ENCODE results near the gene GRPEL1. TPM values are rescaled to one million over a fixed set of nuclear protein-coding genes. Genes with fewer than 3 reads are reported as not detected.
A peak's percentile ranks its signal among the peaks of the same experiment; 100 is the strongest.

Gene GRPEL1
- total and polyA plus RNA-seq, 11 donors: 38.6 to 70.8 (median 55.4) TPM

DNA sequence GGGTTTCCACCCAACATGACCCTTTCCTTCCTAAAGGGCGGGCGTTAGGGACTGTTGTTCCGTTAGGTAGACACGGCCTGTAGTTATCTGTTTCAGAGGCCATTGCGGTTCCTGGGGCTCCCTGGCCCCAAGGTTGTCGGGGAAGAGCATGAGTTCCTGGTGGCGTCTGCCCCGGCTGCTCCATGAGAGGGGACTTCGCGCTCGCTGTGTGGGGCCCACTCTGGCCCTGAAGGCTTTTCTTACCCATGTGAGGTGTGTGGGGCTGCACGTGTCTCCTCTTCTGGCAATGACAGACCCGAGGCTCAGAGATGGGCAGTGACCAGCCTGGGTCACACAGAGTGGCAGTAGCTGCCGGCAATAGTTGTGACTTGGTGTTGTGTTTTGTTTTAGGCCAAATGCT is 15.6 kb downstream of the GRPEL1 start:
- H3K36me3 ChIP-seq: peaks cover 0 to 52% (median 34%) of the 10 kb centered on the region in 9 donors
- H3K4me1 ChIP-seq: peaks cover 0 to 52% (median 41%) of the 10 kb centered on the region in 12 donors
- no peaks in the 10 kb centered on the region for H3K27me3 ChIP-seq
- intact Hi-C loops (cut with DNase I): loop anchor here in 1 of 10 donors (10.0 kb wide), 1 partner anchor 138 kb away; no protein-coding TSS in a partner anchor
- no peak for TF ChIP-seq CTCF (IDR thresholded peaks at IDR 0.05)
- TF ChIP-seq POLR2A (IDR thresholded peaks at IDR 0.05): no peak
- 85 to 94% (median 87%) methylated on average over 10 to 14 of the region's 14 CpGs for WGBS, 4 donors
- ATAC-seq (no peak), DNase-seq (peak in 1 of 5 donors; percentile 6)
- H3K27ac ChIP-seq: peak overlapping the region in 5 of 12 donors; percentile 4 to 74 (median 54)
- H3K9me3 ChIP-seq: no peaks in the 10 kb centered on the region
- no peak overlapping the region for H3K4me3 ChIP-seq

DNA sequence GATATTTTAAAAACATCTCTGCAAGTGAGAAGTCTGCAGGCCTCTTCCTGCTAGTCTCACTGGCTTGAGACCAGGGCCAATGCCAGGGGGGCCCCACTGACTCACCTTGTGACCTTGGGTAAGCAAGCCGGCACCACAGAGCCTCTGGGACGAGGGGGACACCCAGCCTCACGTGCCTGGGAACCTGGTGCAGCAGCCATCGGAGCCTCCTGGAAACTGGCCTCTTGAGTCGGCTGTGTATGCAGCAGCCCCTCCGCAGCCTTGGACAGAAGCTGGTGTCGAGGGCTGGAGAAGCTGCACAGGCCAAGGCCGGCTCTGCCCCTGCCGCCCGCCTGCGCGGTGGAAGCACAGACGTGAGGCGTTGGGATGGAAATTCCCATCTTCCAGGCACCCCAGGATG is 16.0 kb downstream of the GRPEL1 start:
- Histone ChIP-seq H3K4me3 (no peak overlapping the region), H3K36me3 (peaks cover 0 to 48% (median 30%) of the 10 kb centered on the region in 9 donors), H3K27ac (peak overlapping the region in 3 of 12 donors; percentile 4 to 74 (median 48)), H3K9me3 (no peaks in the 10 kb centered on the region), H3K4me1 (peaks cover 0 to 56% (median 45%) of the 10 kb centered on the region in 12 donors), H3K27me3 (no peaks in the 10 kb centered on the region)
- WGBS, 4 donors: 60 to 87% (median 80%) methylated on average over 2 to 14 of the region's 14 CpGs
- no peak for TF ChIP-seq POLR2A (IDR thresholded peaks at IDR 0.05)
- TF ChIP-seq CTCF (IDR thresholded peaks at IDR 0.05): no peak
- intact Hi-C loops (cut with DNase I): loop anchor here in 1 of 10 donors (10.0 kb wide), 1 partner anchor 137 kb away; no protein-coding TSS in a partner anchor
- ATAC-seq: no peak
- DNase-seq: peak in 1 of 5 donors; percentile 25

- TF ChIP-seq CTCF (IDR thresholded peaks at IDR 0.05) (no peak), POLR2A (IDR thresholded peaks at IDR 0.05) (no peak)
- Histone ChIP-seq H3K9me3 (no peaks in the 10 kb centered on the region), H3K27ac (no peak overlapping the region), H3K4me1 (peaks cover 2 to 64% (median 53%) of the 10 kb centered on the region in 12 donors), H3K4me3 (no peak overlapping the region), H3K36me3 (peaks cover 0 to 41% (median 22%) of the 10 kb centered on the region in 9 donors), H3K27me3 (no peaks in the 10 kb centered on the region)
- intact Hi-C loops (cut with DNase I): loop anchor here in 1 of 10 donors (10.0 kb wide), 1 partner anchor 136 kb away; no protein-coding TSS in a partner anchor
- ATAC-seq (no peak), DNase-seq (peak in 1 of 5 donors; percentile 21)
- 87 to 90% (median 88%) methylated on average over 8 to 12 of the region's 12 CpGs for WGBS, 4 donors
Observed at GRCh38 chr4:7051144-7051495, 16.7 kb downstream of the GRPEL1 start.

GRCh38 chr4:7050481-7051143 is 17.3 kb downstream of the GRPEL1 start:
- intact Hi-C loops (cut with DNase I): loop anchor here in 1 of 10 donors (10.0 kb wide), 1 partner anchor 136 kb away; no protein-coding TSS in a partner anchor
- TF ChIP-seq POLR2A (IDR thresholded peaks at IDR 0.05) (no peak), CTCF (IDR thresholded peaks at IDR 0.05) (no peak)
- ATAC-seq (peak in 3 of 4 donors; percentile 7 to 30 (median 28)), DNase-seq (peak in 2 of 5 donors; percentile 41 to 71)
- WGBS, 4 donors: 63 to 75% (median 71%) methylated on average over 35 to 36 of the region's 36 CpGs
- H3K9me3 ChIP-seq: no peaks in the 10 kb centered on the region
- no peaks in the 10 kb centered on the region for H3K27me3 ChIP-seq
- H3K27ac ChIP-seq: peak overlapping the region in 3 of 12 donors; percentile 9 to 37 (median 31)
- H3K4me1 ChIP-seq: peaks cover 2 to 69% (median 58%) of the 10 kb centered on the region in 12 donors
- H3K4me3 ChIP-seq: no peak overlapping the region
- peaks cover 0 to 41% (median 17%) of the 10 kb centered on the region in 9 donors for H3K36me3 ChIP-seq
